22Rv1 (cell line): ENCODE measurements around the gene FILIP1.

Experiments
- H3K27ac ChIP-seq: fragments of 450-650 bp; 2 replicates; pipeline ENCODE4 v1.5.1; 2017
- CTCF ChIP-seq: fragments of 450-650 bp; IDR thresholded peaks from 2 replicates; pipeline ENCODE4 v1.5.1; 2017; ENCODE audit warnings: mild to moderate bottlenecking
- ZFX ChIP-seq: fragments of 450-650 bp; IDR thresholded peaks from 2 replicates; pipeline ENCODE4 v1.6.1; 2017; ENCODE audit warnings: antibody characterized with exemption, borderline replicate concordance

The FILIP1 gene

GRCh38 chr6:75370011-75370410 lies 123.6 kb downstream of the FILIP1 start:
- no peak for TF ChIP-seq ZFX
- H3K27ac ChIP-seq: no peak overlapping the region

- no peak overlapping the region for H3K27ac ChIP-seq
- TF ChIP-seq CTCF (no peak), ZFX (no peak)
Observed at GRCh38 chr6:75368864-75369402, 124.7 kb downstream of the FILIP1 start.

- H3K27ac ChIP-seq: no peak overlapping the region
Observed at GRCh38 chr6:75368151-75368779, 125.3 kb downstream of the FILIP1 start.

GRCh38 chr6:75363304-75363703 lies 130.3 kb downstream of the FILIP1 start:
- TF ChIP-seq CTCF: no peak
- no peak for TF ChIP-seq ZFX
- H3K27ac ChIP-seq: no peak overlapping the region

More at GRCh38 chr6:75368151-75368779, 125.3 kb downstream of the FILIP1 start:
- TF ChIP-seq CTCF: peak; percentile 75
- no peak for TF ChIP-seq ZFX

- TF ChIP-seq ZFX (no peak), CTCF (no peak)
- H3K27ac ChIP-seq: no peak overlapping the region
Observed at GRCh38 chr6:75353644-75354043, 140.0 kb downstream of the FILIP1 start.

GRCh38 chr6:75351570-75351969 lies 142.0 kb downstream of the FILIP1 start:
- H3K27ac ChIP-seq: no peak overlapping the region

GRCh38 chr6:75350808-75351207 lies 142.8 kb downstream of the FILIP1 start:
- no peak overlapping the region for H3K27ac ChIP-seq
- TF ChIP-seq CTCF: no peak
- TF ChIP-seq ZFX: no peak

More at GRCh38 chr6:75351570-75351969, 142.0 kb downstream of the FILIP1 start:
- TF ChIP-seq ZFX (no peak), CTCF (no peak)
